Astrocyte of the cerebellum (primary cell): ENCODE data around the gene MFSD2A.

Experiments used
- DNase-seq: peaks from one replicate; pipeline ENCODE4 v3.0.0-alpha.2; 2011; ENCODE audit warnings: low read depth
- H3K4me3 ChIP-seq: 2 replicates; pipeline ENCODE4 v1.5.1; 2011; ENCODE audit warnings: mild to moderate bottlenecking, low read depth, low read length, moderate library complexity
- CTCF ChIP-seq: IDR thresholded peaks from 2 replicates; pipeline ENCODE4 v1.5.1; 2012; ENCODE audit warnings: low read length, low read depth, moderate library complexity, mild to moderate bottlenecking; ENCODE audit errors: missing control alignments
- in situ Hi-C: cut with HindIII; loops from 2 replicates; pipeline ENCODE4 v1.10.0; 2017; ENCODE audit warnings: low sequenced_read_pairs

MFSD2A gene

GRCh38 chr1:39969048-39969447 lies 14.1 kb downstream of the MFSD2A start:
- in situ Hi-C loops = no loop called here
- no peak for DNase-seq
- H3K4me3 ChIP-seq = no peak overlapping the region
- no peak for TF ChIP-seq CTCF

GRCh38 chr1:39969531-39970270 lies 14.8 kb downstream of the MFSD2A start:
- in situ Hi-C loops = no loop called here
- DNase-seq = no peak

GRCh38 chr1:39970274-39970673 lies 15.3 kb downstream of the MFSD2A start:
- in situ Hi-C loops = no loop called here
- DNase-seq = no peak
- H3K4me3 ChIP-seq = no peak overlapping the region
- TF ChIP-seq CTCF = no peak

More at GRCh38 chr1:39969531-39970270, 14.8 kb downstream of the MFSD2A start:
- no peak for TF ChIP-seq CTCF
- no peak overlapping the region for H3K4me3 ChIP-seq

- no peak for TF ChIP-seq CTCF
- H3K4me3 ChIP-seq = no peak overlapping the region
- DNase-seq = no peak
- in situ Hi-C loops = no loop called here
These were observed 16.2 kb downstream of the MFSD2A start for GRCh38 chr1:39971138-39971537.

GRCh38 chr1:39973503-39974135 lies 18.7 kb downstream of the MFSD2A start:
- in situ Hi-C loops = no loop called here
- TF ChIP-seq CTCF = peak; percentile 97
- DNase-seq = peak; percentile 31

GRCh38 chr1:39976732-39977131 lies 21.8 kb downstream of the MFSD2A start:
- in situ Hi-C loops = no loop called here
- no peak for TF ChIP-seq CTCF

More at GRCh38 chr1:39973503-39974135, 18.7 kb downstream of the MFSD2A start:
- H3K4me3 ChIP-seq = no peak overlapping the region

More at GRCh38 chr1:39976732-39977131, 21.8 kb downstream of the MFSD2A start:
- no peak overlapping the region for H3K4me3 ChIP-seq
- no peak for DNase-seq
